Liver (tissue), 3 donors: Measurements from ENCODE around the gene M1AP.

Experiments
- ATF3 ChIP-seq: IDR thresholded peaks from 2 replicates; pipeline ENCODE4 v1.6.1; 2016; ENCODE audit warnings: antibody characterized with exemption
- CTCF ChIP-seq: fragments of 150-350 bp; IDR thresholded peaks from 2 replicates; pipeline ENCODE4 v1.5.1; 2017; ENCODE audit warnings: improper control_type of control experiment, low read depth, low read length; ENCODE audit not compliant: missing input control
- EGR1 ChIP-seq, 2 donors: IDR thresholded peaks; 2 replicates each; pipeline ENCODE4 v1.6.1; 2016 to 2018; ENCODE audit warnings: antibody characterized with exemption in 2 of 2, low read depth in 2 of 2
- FOXA1 ChIP-seq: IDR thresholded peaks from 2 replicates; pipeline ENCODE4 v1.6.1; 2016; ENCODE audit warnings: antibody characterized with exemption
- FOXA2 ChIP-seq: IDR thresholded peaks from 2 replicates; pipeline ENCODE4 v1.6.1; 2016; ENCODE audit warnings: antibody characterized with exemption
- GABPA ChIP-seq, 2 donors: IDR thresholded peaks in 1 of 2; conservative IDR thresholded peaks in 1 of 2; 2 replicates each; pipeline ENCODE4 v1.6.1; 2016; ENCODE audit warnings: antibody characterized with exemption in 2 of 2, mild to moderate bottlenecking in 1 of 2, moderate library complexity in 1 of 2
- JUND ChIP-seq, 2 donors: IDR thresholded peaks; 2 replicates each; pipeline ENCODE4 v1.6.1; 2016; ENCODE audit warnings: antibody characterized with exemption in 2 of 2
- RAD21 ChIP-seq, 2 donors: IDR thresholded peaks; 2 replicates each; pipeline ENCODE4 v1.6.1; 2016; ENCODE audit warnings: antibody characterized with exemption in 2 of 2, mild to moderate bottlenecking in 2 of 2
- SP1 ChIP-seq: IDR thresholded peaks from 2 replicates; pipeline ENCODE4 v1.6.1; 2018; ENCODE audit warnings: antibody characterized with exemption, mild to moderate bottlenecking
- TAF1 ChIP-seq: conservative IDR thresholded peaks from 2 replicates; pipeline ENCODE4 v1.6.1; 2016; ENCODE audit warnings: antibody characterized with exemption, mild to moderate bottlenecking
- YY1 ChIP-seq: IDR thresholded peaks from 2 replicates; pipeline ENCODE4 v1.6.1; 2016; ENCODE audit warnings: antibody characterized with exemption, mild to moderate bottlenecking
- TF ChIP-seq, protein P1 (sequence below): IDR thresholded peaks from 2 replicates; pipeline ENCODE4 v1.6.1; 2016; ENCODE audit warnings: antibody characterized with exemption
- donor health status: healthy.
- donor health status: healthy.

GRCh38 chr2:74578408-74578807 is 69.7 kb downstream of the M1AP start:
- TF ChIP-seq EGR1 (IDR thresholded peaks at IDR 0.05; ENCODE audit: low read depth in 2 of 2) (no peak), CTCF (no peak), TAF1 (no peak), JUND (IDR thresholded peaks at IDR 0.05) (no peak), RAD21 (IDR thresholded peaks at IDR 0.05) (no peak), GABPA (IDR thresholded peaks at IDR 0.05 in 1 of 2, conservative IDR thresholded peaks at IDR 0.05 in 1 of 2) (no peak), ATF3 (no peak), FOXA1 (no peak), SP1 (no peak), YY1 (no peak), FOXA2 (no peak)
- TF ChIP-seq, protein P1, sequence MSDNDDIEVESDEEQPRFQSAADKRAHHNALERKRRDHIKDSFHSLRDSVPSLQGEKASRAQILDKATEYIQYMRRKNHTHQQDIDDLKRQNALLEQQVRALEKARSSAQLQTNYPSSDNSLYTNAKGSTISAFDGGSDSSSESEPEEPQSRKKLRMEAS = no peak
